Astrocyte of the cerebellum (primary cell): ENCODE measurements around the gene RADIL.

Source experiments
- DNase-seq: peaks from one replicate; pipeline ENCODE4 v3.0.0-alpha.2; 2011; ENCODE audit warnings: low read depth
- H3K4me3 ChIP-seq: 2 replicates; pipeline ENCODE4 v1.5.1; 2011; ENCODE audit warnings: mild to moderate bottlenecking, low read depth, low read length, moderate library complexity
- in situ Hi-C: cut with HindIII; loops from 2 replicates; pipeline ENCODE4 v1.10.0; 2017; ENCODE audit warnings: low sequenced_read_pairs
- TF ChIP-seq, protein P1 (sequence below): IDR thresholded peaks from 2 replicates; pipeline ENCODE4 v1.5.1; 2012; ENCODE audit warnings: low read length, low read depth, moderate library complexity, mild to moderate bottlenecking; ENCODE audit errors: missing control alignments

Gene RADIL, protein sequence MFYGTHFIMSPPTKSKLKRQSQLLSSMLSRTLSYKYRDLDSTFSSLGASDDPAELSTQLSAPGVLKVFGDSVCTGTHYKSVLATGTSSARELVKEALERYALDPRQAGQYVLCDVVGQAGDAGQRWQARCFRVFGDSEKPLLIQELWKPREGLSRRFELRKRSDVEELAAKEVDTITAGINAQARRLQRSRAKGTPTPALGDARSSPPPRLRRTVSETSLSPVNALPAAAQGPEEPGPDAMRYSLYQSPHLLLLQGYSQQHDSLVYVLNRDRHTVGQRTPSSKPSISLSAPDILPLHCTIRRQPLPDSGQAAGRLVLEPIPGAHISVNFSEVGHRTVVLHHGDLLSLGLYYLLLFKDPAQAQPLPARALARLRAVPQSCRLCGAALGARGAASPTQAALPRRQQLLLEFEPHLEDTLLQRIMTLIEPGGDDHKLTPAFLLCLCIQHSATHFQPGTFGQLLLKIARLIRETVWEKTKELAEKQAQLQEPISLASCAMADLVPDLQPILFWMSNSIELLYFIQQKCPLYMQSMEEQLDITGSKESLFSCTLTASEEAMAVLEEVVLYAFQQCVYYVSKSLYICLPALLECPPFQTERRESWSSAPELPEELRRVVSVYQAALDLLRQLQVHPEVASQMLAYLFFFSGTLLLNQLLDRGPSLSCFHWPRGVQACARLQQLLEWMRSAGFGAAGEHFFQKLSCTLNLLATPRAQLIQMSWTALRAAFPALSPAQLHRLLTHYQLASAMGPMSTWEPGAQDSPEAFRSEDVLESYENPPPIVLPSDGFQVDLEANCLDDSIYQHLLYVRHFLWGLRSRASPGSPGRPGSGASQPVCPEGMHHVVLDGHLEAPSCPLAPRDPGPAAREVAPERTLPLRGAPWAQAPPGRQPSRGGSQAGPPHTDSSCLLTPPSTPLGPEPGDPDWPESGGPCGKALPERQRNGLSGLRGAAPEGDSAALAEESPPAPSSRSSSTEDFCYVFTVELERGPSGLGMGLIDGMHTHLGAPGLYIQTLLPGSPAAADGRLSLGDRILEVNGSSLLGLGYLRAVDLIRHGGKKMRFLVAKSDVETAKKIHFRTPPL

DNA sequence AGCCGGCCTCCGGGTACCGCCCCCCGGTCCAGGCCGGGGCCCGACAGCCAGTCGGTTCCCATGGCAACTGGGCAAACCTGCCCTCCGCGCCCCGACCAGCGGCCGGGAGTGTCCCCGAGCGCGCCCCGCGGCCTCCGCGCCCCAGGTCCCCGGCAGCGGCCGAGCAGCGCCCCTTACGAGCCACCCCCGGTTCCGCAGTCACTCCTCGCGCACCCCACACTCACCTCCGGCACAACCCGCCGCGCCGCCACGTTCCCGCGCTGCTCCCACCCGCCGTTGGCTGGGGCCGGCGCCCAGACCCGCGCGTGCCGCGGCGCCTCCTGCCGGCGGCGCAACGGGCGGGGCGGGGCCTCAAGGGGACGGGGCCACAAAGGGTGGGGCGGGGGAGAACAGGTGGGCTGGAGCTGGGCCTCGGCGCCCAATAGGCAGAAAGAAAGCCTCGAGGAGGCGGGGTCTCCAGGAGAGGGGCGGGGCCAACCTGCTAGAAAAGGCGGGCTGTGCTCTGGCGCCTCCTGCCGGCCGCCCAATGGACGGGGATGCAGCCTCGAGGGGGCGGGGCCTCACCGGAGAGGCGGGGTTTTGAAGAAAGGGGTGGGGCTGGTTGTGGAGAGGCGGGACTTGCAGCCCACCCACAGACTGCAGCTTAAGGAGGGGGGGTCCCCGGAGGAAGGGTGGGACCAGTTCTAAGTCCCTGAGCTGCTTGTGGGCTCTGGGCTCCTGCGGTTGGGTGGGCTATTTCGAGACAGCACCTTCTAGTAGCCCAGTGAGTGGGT, at the start of gene RADIL:
Gene RADIL, minus strand, starts transcription at position 345 of the 773 bp plus-strand sequence. CDS start 5,577 bp downstream, outside the sequence.
- peak; percentile 47 for DNase-seq
- in situ Hi-C loops: no loop called here
- peak within 1 kb of the TSS; percentile 43 for H3K4me3 ChIP-seq
- TF ChIP-seq, protein P1, sequence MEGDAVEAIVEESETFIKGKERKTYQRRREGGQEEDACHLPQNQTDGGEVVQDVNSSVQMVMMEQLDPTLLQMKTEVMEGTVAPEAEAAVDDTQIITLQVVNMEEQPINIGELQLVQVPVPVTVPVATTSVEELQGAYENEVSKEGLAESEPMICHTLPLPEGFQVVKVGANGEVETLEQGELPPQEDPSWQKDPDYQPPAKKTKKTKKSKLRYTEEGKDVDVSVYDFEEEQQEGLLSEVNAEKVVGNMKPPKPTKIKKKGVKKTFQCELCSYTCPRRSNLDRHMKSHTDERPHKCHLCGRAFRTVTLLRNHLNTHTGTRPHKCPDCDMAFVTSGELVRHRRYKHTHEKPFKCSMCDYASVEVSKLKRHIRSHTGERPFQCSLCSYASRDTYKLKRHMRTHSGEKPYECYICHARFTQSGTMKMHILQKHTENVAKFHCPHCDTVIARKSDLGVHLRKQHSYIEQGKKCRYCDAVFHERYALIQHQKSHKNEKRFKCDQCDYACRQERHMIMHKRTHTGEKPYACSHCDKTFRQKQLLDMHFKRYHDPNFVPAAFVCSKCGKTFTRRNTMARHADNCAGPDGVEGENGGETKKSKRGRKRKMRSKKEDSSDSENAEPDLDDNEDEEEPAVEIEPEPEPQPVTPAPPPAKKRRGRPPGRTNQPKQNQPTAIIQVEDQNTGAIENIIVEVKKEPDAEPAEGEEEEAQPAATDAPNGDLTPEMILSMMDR: peak; percentile 70

DNA sequence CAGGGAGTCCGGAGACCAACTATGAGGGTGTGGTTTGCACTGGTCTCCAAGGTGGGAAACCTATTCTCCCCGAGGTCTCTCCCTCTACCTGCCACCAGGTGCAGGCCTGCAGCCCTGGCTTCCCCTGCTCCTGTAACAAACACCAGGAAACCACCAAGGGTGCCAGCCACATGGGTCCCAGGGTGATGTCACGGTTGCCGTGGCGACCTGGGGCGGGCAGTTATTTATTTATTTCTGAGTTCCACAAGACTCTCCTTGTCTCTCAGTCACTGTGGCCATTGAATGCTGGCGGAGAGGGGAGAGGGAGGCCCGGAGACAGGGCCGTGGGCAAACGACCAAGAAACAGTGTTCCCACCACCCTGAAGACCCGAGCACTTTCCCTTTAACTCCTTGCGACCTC, 48.4 kb upstream of the RADIL start:
- H3K4me3 ChIP-seq: no peak overlapping the region
- no peak for DNase-seq
- in situ Hi-C loops: no loop called here
- TF ChIP-seq, protein P1: no peak

DNA sequence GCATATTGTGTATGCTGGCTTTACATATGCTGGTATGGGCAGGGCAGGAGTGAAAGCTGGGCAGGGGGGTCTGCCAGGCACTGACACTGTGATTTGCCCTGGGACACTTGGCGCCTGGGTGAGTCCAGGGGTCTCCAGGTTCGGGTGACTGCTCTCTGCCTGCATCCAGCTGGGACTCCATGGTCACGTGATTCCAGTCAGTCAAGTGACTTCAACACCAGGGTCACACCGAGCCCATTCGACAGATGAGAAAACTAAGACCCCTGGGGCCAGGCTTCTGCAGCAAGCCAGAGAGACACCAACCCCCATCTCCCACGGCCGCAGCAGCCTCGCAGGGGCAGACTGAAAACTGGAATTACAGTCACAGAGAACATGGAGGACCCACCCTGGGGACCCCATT, 45.5 kb upstream of the RADIL start:
- H3K4me3 ChIP-seq: no peak overlapping the region
- in situ Hi-C loops: no loop called here
- TF ChIP-seq, protein P1: no peak
- no peak for DNase-seq

DNA sequence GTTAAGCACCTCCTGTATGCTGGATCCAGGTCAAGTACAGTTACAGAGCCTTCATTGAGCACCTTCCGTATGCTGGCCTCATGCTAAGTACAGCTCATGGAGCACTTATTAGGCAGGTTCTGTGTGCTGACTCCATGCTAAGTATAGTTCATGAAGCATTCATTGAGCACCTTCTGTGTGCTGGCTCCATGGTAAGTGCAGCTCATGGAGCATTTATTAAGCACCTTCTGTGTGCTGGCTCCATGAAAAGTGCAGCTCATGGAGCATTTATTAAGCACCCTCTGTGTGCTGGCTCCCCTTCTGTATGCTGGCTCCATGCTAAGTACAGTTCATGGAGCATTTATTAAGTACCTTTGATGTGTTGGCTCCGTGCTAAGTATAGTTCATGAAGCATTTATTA, 44.9 kb upstream of the RADIL start:
- no peak for DNase-seq
- in situ Hi-C loops: no loop called here
- no peak overlapping the region for H3K4me3 ChIP-seq
- TF ChIP-seq, protein P1: no peak

DNA sequence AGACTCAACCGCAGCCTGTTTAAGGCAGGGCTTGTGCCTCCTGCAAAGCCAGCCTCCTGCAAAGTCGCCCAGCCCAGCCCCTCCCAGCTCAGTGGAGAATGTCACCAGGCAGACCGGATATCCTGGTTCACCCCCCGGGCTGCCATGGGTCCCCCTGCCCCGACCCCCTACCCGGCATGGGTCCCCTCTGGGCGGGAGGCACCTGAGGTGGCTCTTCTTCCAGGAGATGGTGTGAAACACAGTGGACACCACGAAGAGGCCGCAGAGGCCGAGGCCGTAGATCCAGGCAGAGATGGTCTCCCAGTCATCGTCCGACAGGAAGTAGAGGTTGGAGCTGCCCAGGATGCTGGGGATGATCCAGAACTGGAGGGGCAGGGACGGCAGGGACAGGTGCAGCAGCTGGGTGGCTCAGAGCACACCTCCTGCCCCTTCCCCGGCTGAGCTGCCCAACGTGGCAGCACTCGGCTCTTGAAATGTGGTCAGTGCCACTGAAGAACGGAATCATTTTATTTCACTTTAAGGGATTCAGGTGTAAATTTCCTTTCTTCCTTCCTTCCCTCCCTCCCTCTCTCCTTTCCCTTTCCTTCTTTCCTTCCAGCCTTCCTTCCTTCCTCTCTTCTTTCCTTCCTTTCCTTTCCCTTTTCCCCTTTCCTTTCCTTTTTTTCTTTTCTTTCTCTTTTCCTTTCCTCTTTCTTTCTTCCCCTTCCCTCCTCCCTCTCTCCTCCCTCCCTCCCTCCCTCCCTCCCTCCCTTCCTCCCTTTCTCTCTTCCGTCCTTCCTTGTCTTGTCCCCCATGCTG, 36.7 kb upstream of the RADIL start:
- TF ChIP-seq, protein P1: no peak
- H3K4me3 ChIP-seq: no peak overlapping the region
- in situ Hi-C loops: no loop called here
- no peak for DNase-seq
